GM18951 (cell line): Measurements from ENCODE around the gene BCR.

Source experiments
- POLR2A ChIP-seq: IDR thresholded peaks from 4 replicates; pipeline ENCODE4 v1.6.1; 2011; ENCODE audit warnings: mild to moderate bottlenecking; ENCODE audit not compliant: insufficient read length, insufficient read depth; ENCODE audit errors: extremely low read depth
- in situ Hi-C: fragments of 300-500 bp; cut with MboI; formaldehyde crosslinking; loops from one replicate; pipeline ENCODE4 v1.12.0; 2022; ENCODE audit warnings: low sequenced_read_pairs, mixed read lengths, inconsistent platforms; ENCODE audit not compliant: unreplicated experiment

BCR gene

GRCh38 chr22:23175817-23176644 is 4.3 kb upstream of the BCR start:
- TF ChIP-seq POLR2A: no peak
- in situ Hi-C loops: loop anchor here (5.0 kb wide), 1 partner anchor 101 kb away; no protein-coding TSS in a partner anchor

- in situ Hi-C loops: loop anchor here (5.0 kb wide), 1 partner anchor 101 kb away; no protein-coding TSS in a partner anchor
- no peak for TF ChIP-seq POLR2A
These were observed 3.7 kb upstream of the BCR start for GRCh38 chr22:23176645-23177027.

GRCh38 chr22:23177197-23177596 is 3.1 kb upstream of the BCR start:
- TF ChIP-seq POLR2A: no peak
- in situ Hi-C loops: loop anchor here (5.0 kb wide), 1 partner anchor 100 kb away; no protein-coding TSS in a partner anchor

GRCh38 chr22:23178512-23179254 is 1.6 kb upstream of the BCR start:
- no peak for TF ChIP-seq POLR2A
- in situ Hi-C loops: loop anchor here (5.0 kb wide), 1 partner anchor 99 kb away; no protein-coding TSS in a partner anchor

GRCh38 chr22:23179381-23180299 is 669 bp upstream of the BCR start:
- in situ Hi-C loops: loop anchor here (5.0 kb wide), 1 partner anchor 98 kb away; no protein-coding TSS in a partner anchor

GRCh38 chr22:23180893-23181720 is 798 bp downstream of the BCR start:
- TF ChIP-seq POLR2A: no peak
- in situ Hi-C loops: no loop called here

More at GRCh38 chr22:23179381-23180299, 669 bp upstream of the BCR start:
- no peak for TF ChIP-seq POLR2A

- in situ Hi-C loops: no loop called here
These were observed 1.5 kb downstream of the BCR start for GRCh38 chr22:23181721-23182308.

GRCh38 chr22:23182309-23183060 is 2.2 kb downstream of the BCR start:
- TF ChIP-seq POLR2A: no peak
- in situ Hi-C loops: no loop called here

More at GRCh38 chr22:23181721-23182308, 1.5 kb downstream of the BCR start:
- no peak for TF ChIP-seq POLR2A

- in situ Hi-C loops: no loop called here
- TF ChIP-seq POLR2A: no peak
These were observed 2.9 kb downstream of the BCR start for GRCh38 chr22:23183061-23183698.

- in situ Hi-C loops: no loop called here
- no peak for TF ChIP-seq POLR2A
These were observed 3.9 kb downstream of the BCR start for GRCh38 chr22:23184100-23184763.
